Transverse colon (tissue), 4 donors: Measurements from ENCODE around the gene SOCS3. TPM values are rescaled to one million over a fixed set of nuclear protein-coding genes. Genes with fewer than 3 reads are reported as not detected.

Source experiments
- DNase-seq: peaks from one replicate; pipeline ENCODE4 v3.0.0-alpha.2; 2019
- H3K27ac ChIP-seq, 4 donors: fragments of 200-600 bp; sonication (generic); 2 replicates each; pipeline ENCODE4 v1.5.1; 2016 to 2018; ENCODE audit warnings: inconsistent platforms in 4 of 4
- H3K27me3 ChIP-seq: fragments of 200-600 bp; sonication (generic); 2 replicates; pipeline ENCODE4 v1.5.1; 2017; ENCODE audit warnings: inconsistent platforms
- H3K36me3 ChIP-seq, 4 donors: fragments of 200-600 bp; sonication (generic); 2 replicates each; pipeline ENCODE4 v1.5.1; 2017 to 2019; ENCODE audit warnings: inconsistent platforms in 4 of 4
- H3K4me1 ChIP-seq, 4 donors: fragments of 200-600 bp; sonication (generic); 2 replicates each; pipeline ENCODE4 v1.5.1; 2017 to 2020; ENCODE audit warnings: inconsistent platforms in 4 of 4
- H3K4me3 ChIP-seq, 4 donors: fragments of 200-600 bp; sonication (generic); 1 replicate in 1 of 4; 2 replicates in 3 of 4; pipeline versions ENCODE4 v1.5.1 to v1.6.1; 2017 to 2019; ENCODE audit warnings: inconsistent platforms in 4 of 4
- H3K9me3 ChIP-seq, 2 donors: fragments of 200-600 bp; sonication (generic); 2 replicates each; pipeline ENCODE4 v1.5.1; 2017 to 2019; ENCODE audit warnings: inconsistent platforms in 2 of 2
- CTCF ChIP-seq, 5 experiments: fragments of 200-600 bp in 3 of 5; fragments of 450-650 bp in 2 of 5; sonication (generic) in 3 of 5; IDR thresholded peaks; 1 replicate in 2 of 5; 2 replicates in 3 of 5; pipeline ENCODE4 v1.5.1; 2016 to 2017; ENCODE audit warnings: antibody characterized with exemption in 5 of 5, inconsistent platforms in 3 of 5, mild to moderate bottlenecking in 2 of 5, moderate library complexity in 1 of 5
- EP300 ChIP-seq: sonication (generic); formaldehyde crosslinking; IDR thresholded peaks from one replicate; pipeline ENCODE4 v1.6.1; 2017; ENCODE audit warnings: antibody characterized with exemption, low read depth
- POLR2A ChIP-seq: fragments of 450-650 bp; IDR thresholded peaks from one replicate; pipeline ENCODE4 v1.6.1; 2016; ENCODE audit warnings: antibody characterized with exemption, mild to moderate bottlenecking, moderate library complexity
- POLR2AphosphoS5 ChIP-seq, 3 donors: sonication (generic); formaldehyde crosslinking; IDR thresholded peaks; one replicate each; pipeline ENCODE4 v1.6.1; 2016; ENCODE audit warnings: antibody characterized with exemption in 3 of 3
- WGBS, 2 donors: methylation state at CpG; one replicate each; pipeline ENCODE4 v1.1.5; 2018; ENCODE audit warnings: low coverage in 1 of 2; 5-methylcytosine and 5-hydroxymethylcytosine counted together
- in situ Hi-C, 4 donors: fragments of 200-750 bp; cut with MboI; loops; one replicate each; pipeline versions ENCODE4 v1.15.0 to v1.15.1; 2017; ENCODE audit warnings: low sequenced_read_pairs in 3 of 4, low pct_ligation_motif_present in 1 of 4, low pct_unique_long_range_greater_than_20kb in 1 of 4
- intact Hi-C: fragments of 100-400 bp; cut with DNase I; formaldehyde crosslinking; loops from one replicate; pipeline ENCODE4 v1.15.1; 2023; ENCODE audit warnings: low total_unique reads
- total RNA-seq, 4 donors: library from RNA; depleted of rRNA; stranded (reverse); fragments of >200 nt; gene quantifications; one replicate each; pipeline ENCODE4 v1.1.0, GENCODE V29; 2016

Gene SOCS3
- total RNA-seq = 100 to 1,000 TPM in 1 of 4 donors, 10 to 100 TPM in 3; 22.3 to 230 (median 37.6) TPM

GRCh38 chr17:78359997-78360370 lies at the start of gene SOCS3:
Gene SOCS3, minus strand, starts transcription at chr17:78360077. Its CDS starts 982 bp downstream, at chr17:78359095.
- TF ChIP-seq POLR2AphosphoS5 (IDR thresholded peaks at IDR 0.05) = peak; percentile 91 to 94 (median 92)
- TF ChIP-seq CTCF (IDR thresholded peaks at IDR 0.05) = no peak
- peak; percentile 76 for TF ChIP-seq POLR2A
- peak; percentile 58 for TF ChIP-seq EP300
- DNase-seq = peak; percentile 96
- H3K27me3 ChIP-seq = no peaks in the 10 kb centered on the region
- intact Hi-C loops (loop anchor here (2.0 kb wide), 1 partner anchor 71 kb away; no protein-coding TSS in a partner anchor), in situ Hi-C loops (loop anchor here in 3 of 4 donors (5.0 kb wide), 1 partner anchor 62 kb away; no protein-coding TSS in a partner anchor)
- H3K27ac ChIP-seq = peak within 1 kb of the TSS; percentile 87 to 98 (median 96)
- peak within 1 kb of the TSS; percentile 76 to 82 (median 78) for H3K4me3 ChIP-seq
- 0% methylated on average over 20 of the region's 59 CpGs; no CpG with 5 or more reads in 1 of the 2 donors for WGBS, 2 donors
- H3K36me3 ChIP-seq = no peaks in the 10 kb centered on the region
- H3K4me1 ChIP-seq = peaks cover 19 to 49% (median 36%) of the 10 kb centered on the region in 4 donors
- no peaks in the 10 kb centered on the region for H3K9me3 ChIP-seq

- Histone ChIP-seq H3K4me3 (no peak overlapping the region), H3K4me1 (peaks cover 30 to 68% (median 64%) of the 10 kb centered on the region in 4 donors), H3K9me3 (no peaks in the 10 kb centered on the region), H3K36me3 (peaks cover 0 to 5% (median 0%) of the 10 kb centered on the region in 4 donors), H3K27ac (peak overlapping the region; percentile 72 to 86 (median 82)), H3K27me3 (no peaks in the 10 kb centered on the region)
- in situ Hi-C loops (no loop called here), intact Hi-C loops (no loop called here)
- WGBS, 2 donors = 56 to 60% methylated on average over 1 to 12 of the region's 12 CpGs
- DNase-seq = peak; percentile 91
- TF ChIP-seq POLR2AphosphoS5 (IDR thresholded peaks at IDR 0.05) (peak; percentile 49 to 74 (median 64)), POLR2A (peak; percentile 22), CTCF (IDR thresholded peaks at IDR 0.05) (no peak), EP300 (peak; percentile 82)
These were observed 49.5 kb upstream of the SOCS3 start for GRCh38 chr17:78409191-78409928.

- intact Hi-C loops (no loop called here), in situ Hi-C loops (no loop called here)
- Histone ChIP-seq H3K4me3 (no peak overlapping the region), H3K27ac (peak overlapping the region; percentile 72 to 86 (median 82)), H3K4me1 (peaks cover 30 to 61% (median 57%) of the 10 kb centered on the region in 4 donors), H3K27me3 (no peaks in the 10 kb centered on the region), H3K36me3 (peaks cover 0 to 11% (median 3%) of the 10 kb centered on the region in 4 donors), H3K9me3 (no peaks in the 10 kb centered on the region)
- TF ChIP-seq EP300 (peak; percentile 24), CTCF (IDR thresholded peaks at IDR 0.05) (no peak), POLR2AphosphoS5 (IDR thresholded peaks at IDR 0.05) (peak in 2 of 3 donors; percentile 25 to 32)
- peak; percentile 81 for DNase-seq
- 40 to 53% methylated on average over 3 to 21 of the region's 23 CpGs for WGBS, 2 donors
These were observed 48.7 kb upstream of the SOCS3 start for GRCh38 chr17:78408476-78409050.

- TF ChIP-seq POLR2AphosphoS5 (IDR thresholded peaks at IDR 0.05) = no peak
- TF ChIP-seq EP300 = no peak
- TF ChIP-seq POLR2A = no peak
- TF ChIP-seq CTCF (IDR thresholded peaks at IDR 0.05) = no peak
- 73% methylated on average over 7 of the region's 7 CpGs; no CpG with 5 or more reads in 1 of the 2 donors for WGBS, 2 donors
- peak overlapping the region; percentile 72 to 86 (median 82) for H3K27ac ChIP-seq
- H3K36me3 ChIP-seq = peaks cover 0 to 21% (median 8%) of the 10 kb centered on the region in 4 donors
- H3K4me3 ChIP-seq = no peak overlapping the region
- H3K4me1 ChIP-seq = peaks cover 30 to 54% (median 49%) of the 10 kb centered on the region in 4 donors
- in situ Hi-C loops (no loop called here), intact Hi-C loops (no loop called here)
- H3K27me3 ChIP-seq = no peaks in the 10 kb centered on the region
- H3K9me3 ChIP-seq = no peaks in the 10 kb centered on the region
- no peak for DNase-seq
These were observed 47.6 kb upstream of the SOCS3 start for GRCh38 chr17:78407387-78408000.
